B cell (primary cell): ENCODE data around the gene C7orf33. TPM values are rescaled to one million over a fixed set of nuclear protein-coding genes. Genes with fewer than 3 reads are reported as not detected.

Experiments
- ATAC-seq: fragments of 200-7000 bp; cut with Tn5 transposase; one replicate; pipeline ENCODE4 v1.10.0; 2021; ENCODE audit warnings: low read depth, mild to moderate bottlenecking, moderate number of reproducible peaks, moderate library complexity
- CTCF ChIA-PET: fragments of 350-600 bp; sonication (Branson Sonifier 250); formaldehyde crosslinking; loops from one replicate; lab custom pipeline; 2021; ENCODE audit warnings: antibody characterized with exemption, inconsistent platforms; lab: Charles Lee
- POLR2A ChIA-PET: fragments of 350-600 bp; sonication (Branson Sonifier 250); formaldehyde crosslinking; loops from one replicate; lab custom pipeline; 2021; ENCODE audit warnings: antibody characterized with exemption; lab: Charles Lee
- DNase-seq: peaks from one replicate; pipeline ENCODE4 v3.0.0; 2013
- H2AFZ ChIP-seq: 2 replicates; pipeline ENCODE4 v1.6.1; 2012; ENCODE audit warnings: mild to moderate bottlenecking, low read depth, low read length; ENCODE audit not compliant: insufficient read depth, poor library complexity, severe bottlenecking
- H3K27ac ChIP-seq, 2 donors: 1 replicate in 1 of 2; 2 replicates in 1 of 2; pipeline ENCODE4 v1.5.1; 2012 to 2013; ENCODE audit warnings: low read length in 2 of 2, mild to moderate bottlenecking in 2 of 2, moderate library complexity in 1 of 2
- H3K27me3 ChIP-seq, 4 experiments: fragments of 200-600 bp in 1 of 4; sonication (generic) in 1 of 4; replicated peaks in 1 of 4; 1 replicate in 2 of 4; 2 replicates in 2 of 4; pipeline versions ENCODE4 v1.6.1 to v1.7.0; 2013 to 2016; ENCODE audit warnings: low read length in 3 of 4, mild to moderate bottlenecking in 2 of 4, mixed read lengths in 1 of 4, moderate library complexity in 1 of 4; ENCODE audit not compliant: insufficient read depth in 4 of 4, control insufficient read depth in 3 of 4; ENCODE audit errors: control extremely low read depth in 1 of 4
- H3K36me3 ChIP-seq, 2 experiments: replicated peaks in 1 of 2; 1 replicate in 1 of 2; 2 replicates in 1 of 2; pipeline versions ENCODE4 v1.6.1 to v1.7.1; 2013; ENCODE audit warnings: low read length in 1 of 2; ENCODE audit not compliant: insufficient read depth in 2 of 2, control insufficient read depth in 1 of 2; ENCODE audit errors: control extremely low read depth in 1 of 2, extremely low read depth in 1 of 2
- H3K4me1 ChIP-seq, 2 donors: fragments of 200-600 bp in 1 of 2; sonication (generic) in 1 of 2; 1 replicate in 1 of 2; 2 replicates in 1 of 2; pipeline versions ENCODE4 v1.5.1 to v1.6.1; 2013 to 2017; ENCODE audit warnings: low read length in 2 of 2; ENCODE audit not compliant: control insufficient read depth in 2 of 2, insufficient read depth in 2 of 2
- H3K4me2 ChIP-seq: replicated peaks from 2 replicates; pipeline ENCODE3; 2012; ENCODE audit warnings: mild to moderate bottlenecking, low read depth, low read length; ENCODE audit not compliant: poor library complexity, severe bottlenecking
- H3K4me3 ChIP-seq, 5 experiments: fragments of 200-600 bp in 1 of 5; sonication (generic) in 1 of 5; 1 replicate in 3 of 5; 2 replicates in 2 of 5; pipeline versions ENCODE4 v1.5.1 to v1.7.0; 2011 to 2016; ENCODE audit warnings: low read length in 4 of 5, mild to moderate bottlenecking in 4 of 5, low read depth in 2 of 5, control low read depth in 1 of 5, moderate library complexity in 1 of 5; ENCODE audit not compliant: insufficient read depth in 1 of 5; ENCODE audit errors: control extremely low read depth in 1 of 5, extremely low read depth in 1 of 5
- H3K79me2 ChIP-seq: fragments of 200-600 bp; sonication (generic); one replicate; pipeline ENCODE4 v1.6.0; 2016; ENCODE audit warnings: low read length; ENCODE audit not compliant: control insufficient read depth, insufficient read depth
- H3K9ac ChIP-seq: fragments of 200-600 bp; sonication (generic); 2 replicates; pipeline ENCODE4 v1.6.1; 2017; ENCODE audit warnings: mild to moderate bottlenecking, low read length, moderate library complexity
- H3K9me3 ChIP-seq, 3 donors: one replicate each; pipeline versions ENCODE4 v1.6.1 to v1.7.1; 2013; ENCODE audit warnings: low read length in 2 of 3; ENCODE audit not compliant: control insufficient read depth in 2 of 3, insufficient read depth in 1 of 3; ENCODE audit errors: control extremely low read depth in 1 of 3
- H4K20me1 ChIP-seq: 2 replicates; pipeline ENCODE4 v1.6.0; 2012; ENCODE audit warnings: mild to moderate bottlenecking, low read length; ENCODE audit not compliant: insufficient read depth, control insufficient read depth, poor library complexity, severe bottlenecking
- H3K27ac Mint-ChIP-seq: one replicate; pipeline ENCODE4 v1.8.0; 2021; ENCODE audit warnings: mixed read lengths
- H3K27me3 Mint-ChIP-seq: one replicate; pipeline ENCODE4 v1.8.0; 2021; ENCODE audit warnings: mixed read lengths
- H3K4me1 Mint-ChIP-seq: one replicate; pipeline ENCODE4 v1.8.0; 2021; ENCODE audit warnings: mixed read lengths
- H3K4me3 Mint-ChIP-seq: one replicate; pipeline ENCODE4 v1.8.0; 2021; ENCODE audit warnings: mixed read lengths
- H3K9me3 Mint-ChIP-seq: one replicate; pipeline ENCODE4 v1.8.0; 2022; ENCODE audit warnings: mixed read lengths; ENCODE audit not compliant: insufficient read depth
- CTCF ChIP-seq: fragments of 200-600 bp; IDR thresholded peaks from one replicate; pipeline ENCODE4 v1.8.0; 2022; ENCODE audit warnings: antibody characterized with exemption, mild to moderate bottlenecking
- EZH2 ChIP-seq: IDR thresholded peaks from 2 replicates; pipeline ENCODE4 v1.6.1; 2012; ENCODE audit warnings: borderline replicate concordance, low read depth, mild to moderate bottlenecking, moderate library complexity, low read length; ENCODE audit not compliant: insufficient read depth, poor library complexity, severe bottlenecking
- WGBS: methylation state at CpG from one replicate; pipeline ENCODE4 v1.1.5; 2013; ENCODE audit warnings: missing lambda C conversion rate; ENCODE audit not compliant: insufficient coverage; 5-methylcytosine and 5-hydroxymethylcytosine counted together
- intact Hi-C: fragments of 100-400 bp; cut with micrococcal nuclease; formaldehyde crosslinking; loops from one replicate; pipeline ENCODE4 v1.10.0; 2022
- polyA plus RNA-seq: library from polyadenylated mRNA; depleted of rRNA; stranded (reverse); fragments of >200 nt; gene quantifications from 2 replicates; pipeline ENCODE4 v1.2.3, GENCODE V29; 2012
- total RNA-seq, 2 donors: library from RNA; stranded (reverse); fragments of 120-200 nt in 1 of 2; gene quantifications; 1 replicate in 1 of 2; 2 replicates in 1 of 2; pipeline versions ENCODE4 v1.2.3 to v1.2.4, GENCODE V29; 2013 to 2022

Gene C7orf33
- total and polyA plus RNA-seq, 2 donors (not counting 1 experiment from before 2014, with no cell fraction given) = not detected

- no peaks in the 10 kb centered on the region for H3K4me1 Mint-ChIP-seq
- intact Hi-C loops = no loop called here
- Histone ChIP-seq H3K4me3 (no peak overlapping the region), H3K36me3 (no peaks in the 10 kb centered on the region), H3K27me3 (peaks cover 0 to 12% (median 2%) of the 10 kb centered on the region in 4 experiments), H3K4me2 (no peak overlapping the region), H4K20me1 (no peaks in the 10 kb centered on the region), H3K9me3 (no peaks in the 10 kb centered on the region), H2AFZ (no peak overlapping the region), H3K4me1 (no peaks in the 10 kb centered on the region), H3K9ac (no peak overlapping the region), H3K79me2 (no peaks in the 10 kb centered on the region), H3K27ac (no peak overlapping the region)
- WGBS = 50% methylated on average over 2 of the region's 2 CpGs
- CTCF ChIA-PET = no interaction called here
- TF ChIP-seq EZH2 (no peak), CTCF (no peak)
- POLR2A ChIA-PET = no interaction called here
- H3K27me3 Mint-ChIP-seq = peaks cover 22% of the 10 kb centered on the region
- DNase-seq = no peak
- no peaks in the 10 kb centered on the region for H3K9me3 Mint-ChIP-seq
- ATAC-seq = no peak
- H3K27ac Mint-ChIP-seq = no peak overlapping the region
- H3K4me3 Mint-ChIP-seq = no peak overlapping the region
These were observed 55.3 kb downstream of the C7orf33 start for GRCh38 chr7:148645898-148646297.

GRCh38 chr7:148650232-148650858 lies 59.8 kb downstream of the C7orf33 start:
- Mint-ChIP-seq H3K9me3 (no peaks in the 10 kb centered on the region), H3K27ac (no peak overlapping the region), H3K27me3 (peaks cover 7% of the 10 kb centered on the region), H3K4me1 (no peaks in the 10 kb centered on the region), H3K4me3 (no peak overlapping the region)
- no peaks in the 10 kb centered on the region for H3K9me3 ChIP-seq
- POLR2A ChIA-PET = no interaction called here
- peaks cover 0 to 5% (median 0%) of the 10 kb centered on the region in 4 experiments for H3K27me3 ChIP-seq
- H3K4me2 ChIP-seq = no peak overlapping the region
- no peaks in the 10 kb centered on the region for H4K20me1 ChIP-seq
- TF ChIP-seq EZH2 (no peak), CTCF (no peak)
- intact Hi-C loops = no loop called here
- no peaks in the 10 kb centered on the region for H3K79me2 ChIP-seq
- H3K27ac ChIP-seq = no peak overlapping the region
- DNase-seq = no peak
- no peak overlapping the region for H3K4me3 ChIP-seq
- H2AFZ ChIP-seq = no peak overlapping the region
- ATAC-seq = no peak
- H3K36me3 ChIP-seq = no peaks in the 10 kb centered on the region
- no peaks in the 10 kb centered on the region for H3K4me1 ChIP-seq
- 67% methylated on average over 1 of the region's 4 CpGs for WGBS
- CTCF ChIA-PET = no interaction called here
- no peak overlapping the region for H3K9ac ChIP-seq
